Measurements from ENCODE around the gene CACNA2D2.

CACNA2D2 gene

DNA sequence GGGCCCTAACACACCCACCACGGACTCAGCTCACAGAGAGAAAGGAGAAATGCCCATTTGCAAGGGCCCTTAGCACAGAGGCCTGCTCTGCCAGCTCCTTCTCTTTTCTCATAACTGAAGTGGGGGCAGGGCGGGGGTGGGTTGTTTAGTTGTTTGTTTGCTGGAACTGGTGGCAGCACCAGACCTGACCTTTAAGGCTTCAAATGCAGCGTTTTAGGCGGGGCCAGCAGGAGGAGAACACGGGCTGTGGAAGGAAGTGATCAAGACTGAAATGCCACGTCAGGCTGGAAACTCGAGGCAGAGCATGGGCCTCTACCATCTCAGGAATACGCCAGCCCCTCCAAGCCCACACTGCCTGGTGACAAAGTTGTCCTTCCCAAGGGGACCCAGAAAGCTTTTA, 9.3 kb downstream of the CACNA2D2 start:
- no peak for DNase-seq

DNA sequence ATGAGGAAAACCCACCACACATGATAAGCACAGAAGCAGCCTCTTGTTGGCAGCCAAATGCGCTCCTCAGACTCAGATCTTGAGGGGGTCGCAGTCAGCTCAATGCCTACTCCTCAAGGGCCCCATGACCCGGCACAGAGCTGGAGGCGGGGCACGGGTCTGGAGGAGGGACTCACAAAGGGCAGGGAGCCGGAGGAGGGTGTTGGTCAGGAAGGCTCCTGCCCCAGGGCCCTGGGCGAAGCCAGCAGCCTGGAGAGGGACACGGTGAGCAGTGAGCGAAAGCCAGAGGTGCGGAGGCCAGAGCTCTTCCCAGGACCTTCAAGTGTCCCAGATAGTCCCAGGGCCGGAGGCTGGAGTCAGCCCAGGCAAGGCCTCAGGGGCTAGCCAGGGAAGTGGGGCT, 9.8 kb downstream of the CACNA2D2 start:
- no peak for DNase-seq

DNA sequence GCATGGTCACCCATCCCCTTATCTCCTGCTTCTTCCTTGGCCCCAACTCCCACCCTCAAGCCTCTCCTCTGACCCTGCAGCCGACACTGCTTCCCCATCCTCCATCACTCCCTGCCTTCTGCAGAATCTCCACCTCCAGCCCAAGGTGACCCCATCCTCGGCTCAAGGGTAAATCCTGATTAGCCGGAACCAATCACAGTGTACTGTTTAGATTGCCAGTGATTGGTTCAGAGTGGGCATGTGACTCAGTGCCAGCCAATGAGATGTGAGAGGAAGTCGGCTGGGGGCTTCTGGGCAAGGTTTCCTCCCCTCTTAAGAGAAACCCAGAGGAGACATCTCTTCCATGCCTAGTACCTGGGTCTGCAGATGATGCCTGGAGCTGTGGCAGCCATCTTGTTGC, 10.3 kb downstream of the CACNA2D2 start:
- no peak for DNase-seq

DNA sequence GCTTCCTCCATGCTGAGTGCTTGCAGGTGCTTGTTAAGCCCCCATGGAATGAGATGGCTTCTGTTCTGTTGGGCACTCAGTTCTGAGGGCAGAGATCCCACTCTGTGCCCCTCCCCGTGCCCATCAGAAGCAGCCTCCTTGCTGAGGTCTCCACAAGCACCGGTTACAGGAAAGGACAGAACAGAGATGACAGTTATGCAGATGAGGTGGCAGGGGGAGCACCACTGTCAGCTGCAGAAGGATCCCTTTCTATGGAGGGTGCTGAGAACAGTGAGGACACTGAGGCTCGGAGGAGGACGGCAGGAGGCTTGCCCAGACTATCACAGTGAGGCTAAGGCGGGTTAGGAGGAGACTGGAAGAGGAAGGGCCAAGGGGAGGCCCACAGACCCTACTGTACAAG, 12.4 kb downstream of the CACNA2D2 start:
- DNase-seq: no peak

DNA sequence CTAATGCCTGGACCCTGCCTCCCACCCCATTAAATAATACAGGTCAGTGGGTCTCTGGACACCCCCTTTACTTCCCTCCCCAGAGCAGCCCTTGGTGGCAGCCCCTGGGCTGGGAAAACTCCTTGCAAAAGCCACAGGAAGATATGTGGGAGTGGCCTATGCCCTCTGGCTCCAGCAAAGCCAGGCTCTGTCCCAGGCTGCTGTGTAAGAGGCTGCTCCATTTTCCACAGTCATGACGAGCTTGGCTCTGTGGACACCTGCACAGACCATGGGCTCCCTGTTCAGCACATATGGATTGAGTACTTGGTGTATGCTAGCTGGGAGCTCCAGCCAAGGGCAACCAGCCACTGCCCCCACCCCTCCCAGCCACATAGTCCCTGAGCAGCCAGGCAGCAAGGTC, 13.0 kb downstream of the CACNA2D2 start:
- no peak for DNase-seq

DNA sequence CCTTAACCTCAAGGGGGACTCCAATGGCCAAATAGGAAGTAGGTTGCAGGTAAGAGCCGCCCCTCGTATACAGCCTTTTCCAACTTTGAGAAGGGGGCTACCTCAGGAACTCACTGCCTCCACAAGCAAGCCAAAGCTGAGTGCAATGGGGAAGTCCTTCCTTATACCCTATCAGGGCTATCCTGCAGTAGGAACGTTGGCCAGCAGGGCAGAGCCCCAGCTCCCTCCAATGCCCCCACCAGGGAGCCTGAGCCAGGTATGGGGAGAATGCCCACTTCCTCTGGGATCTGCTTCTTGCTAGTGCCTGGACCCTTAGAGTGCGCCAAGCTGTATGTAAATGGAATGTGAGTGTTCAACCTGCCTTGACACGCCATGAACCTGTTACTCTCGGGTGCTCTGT, 16.3 kb downstream of the CACNA2D2 start:
- no peak for DNase-seq

DNA sequence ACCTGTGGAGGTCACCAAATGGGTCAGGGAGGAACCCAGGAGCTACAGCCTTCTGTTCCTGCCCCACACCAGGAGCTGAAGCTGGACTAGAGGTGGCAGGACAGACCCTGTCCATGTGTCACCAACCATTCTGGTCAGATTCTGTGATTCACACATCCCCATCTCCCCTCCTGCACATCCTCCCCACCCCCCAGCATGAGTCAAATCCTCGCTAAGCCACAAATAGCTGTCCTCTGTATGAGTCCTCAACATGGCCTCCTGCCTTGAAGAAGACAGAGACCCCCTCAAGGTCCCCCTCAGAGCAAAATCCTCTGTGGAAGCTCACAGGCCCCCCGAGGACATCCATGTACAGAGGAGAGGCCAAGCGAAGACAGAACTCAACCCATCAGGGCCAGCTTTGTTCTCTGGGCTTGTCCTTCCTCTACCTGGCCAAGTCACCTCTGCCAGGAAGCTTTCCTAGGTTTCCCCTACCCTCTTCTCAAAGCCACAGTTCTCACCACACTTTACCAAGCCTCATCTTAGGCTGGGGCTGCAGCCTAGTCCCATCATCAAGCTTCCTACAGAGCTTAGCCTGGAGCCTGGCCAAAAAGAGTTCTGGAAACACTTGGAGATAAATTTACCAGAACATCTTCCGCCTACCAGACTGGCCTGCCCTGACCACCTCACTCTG, 17.1 kb downstream of the CACNA2D2 start:
- DNase-seq: no peak

DNA sequence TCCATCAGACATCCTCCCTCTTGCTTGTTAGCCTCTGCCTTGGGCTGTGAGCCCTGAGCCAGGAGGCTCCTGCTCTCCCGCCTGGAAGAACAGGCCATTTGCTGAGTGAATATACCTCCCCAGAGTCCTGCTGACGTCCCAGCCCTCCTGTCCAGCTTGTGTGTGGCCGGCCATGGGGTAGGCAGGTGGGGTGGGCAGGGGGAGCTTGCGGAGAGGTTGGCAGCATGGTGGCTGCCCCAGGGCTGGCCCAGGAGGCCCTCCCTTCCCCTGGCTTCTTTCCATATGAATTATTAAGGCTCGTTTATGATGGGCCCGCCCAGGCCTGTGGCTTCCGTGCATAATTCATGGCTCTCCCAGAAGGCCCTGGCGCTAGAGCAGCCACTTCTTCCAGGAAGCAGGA, 18.7 kb downstream of the CACNA2D2 start:
- no peak for DNase-seq

DNA sequence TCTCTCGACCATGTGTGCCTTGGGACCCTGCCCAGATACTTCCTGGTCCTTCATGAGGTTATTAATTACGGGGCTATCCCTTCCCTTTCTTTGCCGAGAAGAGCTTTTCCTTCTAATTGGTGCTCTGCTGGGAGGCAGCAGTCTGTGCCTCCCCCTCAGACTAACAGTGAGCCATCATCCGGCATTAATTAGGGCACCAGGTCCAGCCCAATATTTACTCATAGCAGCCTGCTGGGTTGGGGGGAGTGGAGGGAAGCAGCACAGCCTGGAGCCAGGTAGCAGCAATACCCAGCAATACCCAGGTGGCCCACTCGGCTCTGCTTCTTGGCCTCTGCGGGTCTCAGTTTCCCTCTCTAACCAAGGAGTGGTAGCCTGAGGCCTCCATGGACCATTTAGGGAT, 20.1 kb downstream of the CACNA2D2 start:
- DNase-seq: no peak

DNA sequence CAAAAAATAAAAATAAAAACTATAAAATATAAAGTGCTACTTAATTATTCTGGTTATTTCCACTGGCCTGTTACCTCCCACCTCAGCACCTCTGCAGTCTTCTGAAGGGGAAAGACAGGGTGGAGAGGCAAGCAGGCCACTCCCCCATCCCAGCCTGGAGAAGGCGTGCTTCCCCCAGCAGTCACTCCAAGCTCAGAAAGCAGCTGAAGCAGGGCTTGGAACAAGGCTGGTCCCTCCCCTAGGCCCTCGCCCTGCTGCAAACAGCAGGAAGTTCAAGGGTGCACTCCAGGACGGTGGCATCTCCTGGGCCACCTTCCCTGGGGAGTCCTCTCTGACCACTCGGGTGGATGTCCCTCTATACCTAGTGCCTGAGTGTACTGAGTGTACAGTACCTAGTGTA, 21.4 kb downstream of the CACNA2D2 start:
- DNase-seq: no peak

DNA sequence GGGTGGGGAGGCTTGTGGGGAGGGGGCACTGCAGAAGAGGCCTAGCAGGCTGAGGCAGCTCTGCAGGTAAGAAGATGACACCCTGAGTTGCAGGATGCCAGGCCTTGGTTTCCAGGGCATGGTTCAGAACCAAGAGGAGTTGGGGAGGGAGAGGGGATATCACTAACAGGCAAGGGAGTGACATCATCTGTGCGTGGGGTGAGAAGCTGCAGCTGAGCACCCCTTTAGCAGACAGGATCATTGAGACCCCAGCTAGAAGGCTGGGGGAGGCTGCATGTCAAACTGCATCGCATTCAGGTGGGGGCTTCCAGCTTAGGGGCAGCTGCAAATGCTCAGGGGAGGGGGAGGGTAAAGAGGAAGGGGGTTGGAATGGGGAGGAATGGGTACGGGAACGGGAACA, 23.0 kb downstream of the CACNA2D2 start:
- no peak for DNase-seq

DNA sequence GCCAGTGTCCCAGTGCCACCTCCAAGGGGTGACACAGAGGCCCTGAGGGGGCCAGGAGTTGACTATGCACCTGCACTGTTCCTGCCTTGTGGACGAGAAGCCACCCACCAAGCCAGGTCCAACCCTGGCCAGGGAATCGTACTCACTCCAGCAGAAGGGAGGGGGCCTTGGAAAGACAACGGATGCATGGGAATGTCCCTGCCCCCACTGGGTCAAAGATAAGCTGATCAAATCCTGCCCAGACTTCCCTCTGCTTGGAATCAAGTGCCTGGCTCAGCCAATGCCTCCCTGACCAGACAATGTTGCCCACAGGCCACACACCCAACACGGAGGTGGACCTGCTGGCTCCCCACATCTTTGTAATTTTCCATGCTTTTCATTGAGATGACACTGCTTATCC, 23.9 kb downstream of the CACNA2D2 start:
- no peak for DNase-seq

DNA sequence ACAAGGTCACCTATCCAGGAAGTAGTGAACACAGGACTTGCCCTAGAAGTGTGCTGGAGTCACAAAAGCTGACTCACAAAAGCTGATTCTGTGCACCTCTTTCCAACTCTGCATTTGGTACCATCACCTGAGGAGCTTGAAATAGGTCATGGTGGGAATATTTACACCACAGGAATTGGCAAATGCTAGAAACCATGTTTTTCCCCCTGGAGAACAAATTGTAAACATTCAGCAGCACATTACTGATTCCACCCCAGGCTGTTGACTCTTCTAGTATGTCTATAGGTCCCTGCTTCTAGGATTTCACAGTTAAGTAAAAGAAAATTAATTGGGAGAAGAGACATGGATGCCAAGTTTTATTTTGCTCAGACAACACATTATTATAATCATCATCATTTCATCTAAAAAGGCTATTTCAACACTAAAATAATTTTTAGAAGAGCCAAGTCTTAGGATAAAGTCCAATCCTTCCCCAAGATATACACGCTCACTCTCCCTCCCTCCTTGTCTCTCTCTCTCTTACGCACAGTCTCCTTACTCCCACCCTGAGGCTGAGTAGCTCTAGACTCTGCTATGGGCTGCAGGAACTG, 24.7 kb downstream of the CACNA2D2 start:
- DNase-seq: no peak

DNA sequence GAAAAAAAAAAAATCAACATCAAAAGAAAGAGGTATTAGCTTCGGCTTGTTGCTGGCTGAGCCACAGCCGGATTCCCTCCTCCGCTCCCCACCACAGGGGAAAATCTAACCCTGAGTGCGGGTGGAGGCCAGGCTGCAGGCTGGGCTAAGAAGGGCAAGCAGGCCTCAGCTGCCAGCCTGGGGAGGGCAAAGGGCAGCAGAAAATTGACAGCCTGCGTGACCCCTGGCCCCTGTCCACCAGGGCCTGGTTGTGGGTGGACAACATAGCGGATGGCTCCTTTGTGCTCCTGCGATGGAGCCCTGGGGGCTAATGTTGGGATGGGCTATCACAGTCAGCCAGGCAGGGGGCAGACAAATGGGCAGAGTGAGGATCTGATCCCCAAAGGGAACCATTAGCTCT, 25.4 kb downstream of the CACNA2D2 start:
- no peak for DNase-seq

DNA sequence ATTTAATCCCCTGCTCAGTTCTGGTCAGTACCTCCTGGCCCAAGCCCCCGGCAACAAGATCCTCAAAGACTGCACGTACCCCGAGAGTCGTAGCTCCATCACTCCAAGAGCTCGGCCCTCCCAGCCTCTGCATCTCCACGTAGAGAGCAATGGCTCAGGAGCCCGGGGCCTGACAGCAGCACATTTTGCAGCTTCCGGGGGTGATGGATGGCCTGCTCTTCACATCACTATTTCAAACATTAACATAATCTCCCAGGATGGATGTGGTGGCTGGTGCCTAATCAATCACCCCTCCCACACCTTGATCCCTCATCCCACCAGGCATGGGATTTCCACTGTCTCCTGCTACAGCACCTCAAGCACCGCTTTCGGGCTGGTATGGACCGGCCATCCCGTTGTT, 28.1 kb downstream of the CACNA2D2 start:
- no peak for DNase-seq

DNA sequence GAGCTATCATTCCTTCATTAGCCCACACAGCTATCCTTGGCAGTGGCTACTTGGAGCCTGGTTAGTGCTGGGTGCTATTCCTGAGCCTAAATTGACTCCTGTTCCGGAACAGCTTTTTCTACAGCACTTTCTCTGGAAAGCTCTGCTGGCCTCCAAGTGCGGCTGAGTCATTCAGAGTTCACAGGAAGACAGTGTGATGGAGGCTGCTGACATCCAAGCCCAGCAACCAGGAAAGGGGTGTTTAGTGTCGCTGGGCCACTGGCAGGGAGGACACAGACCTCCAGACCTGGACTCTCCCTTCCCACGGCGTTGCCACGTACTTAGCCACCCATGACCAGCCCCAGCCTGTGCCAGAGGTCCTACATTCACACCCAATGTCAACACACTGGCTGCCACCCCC, 28.7 kb downstream of the CACNA2D2 start:
- no peak for DNase-seq

DNA sequence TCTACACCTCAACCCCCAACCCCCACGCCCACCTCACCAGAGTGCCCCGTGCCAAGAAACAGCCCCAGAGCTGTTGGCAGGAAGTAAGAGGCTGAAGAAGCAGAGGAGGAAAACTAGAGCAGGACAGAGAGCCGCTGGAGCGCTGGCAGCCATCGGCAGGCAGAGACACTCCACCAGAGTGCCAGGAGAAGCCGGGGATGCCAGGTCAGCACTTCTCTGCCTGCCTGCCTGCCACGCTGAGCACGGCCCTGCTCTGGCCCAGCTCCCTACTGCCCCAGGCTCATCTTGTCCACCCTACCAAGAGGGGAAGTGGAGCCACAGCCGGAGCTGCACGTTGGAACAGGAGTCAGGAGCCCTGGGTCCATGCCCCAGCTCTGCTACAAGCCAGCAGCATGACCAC, 29.7 kb downstream of the CACNA2D2 start:
- no peak for DNase-seq

DNA sequence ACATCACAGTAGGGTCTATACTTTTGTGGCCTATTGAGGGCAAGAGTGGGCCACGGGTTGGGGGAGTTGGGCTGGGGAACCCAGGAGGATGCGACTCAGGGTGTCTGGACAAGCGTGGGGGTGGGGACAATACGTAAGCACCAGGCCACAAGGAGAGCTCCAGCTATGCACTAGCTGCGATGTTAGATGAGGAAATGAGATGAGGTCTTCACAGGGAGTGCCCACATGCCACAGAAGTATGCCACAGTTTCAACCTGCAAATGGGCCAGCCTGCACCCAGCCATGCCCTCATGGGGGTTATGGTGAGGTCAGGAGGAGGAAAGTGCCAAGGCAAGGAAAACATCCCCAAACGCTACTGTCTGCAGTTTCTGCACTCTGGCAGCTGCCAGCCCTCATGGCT, 30.5 kb downstream of the CACNA2D2 start:
- no peak for DNase-seq

DNA sequence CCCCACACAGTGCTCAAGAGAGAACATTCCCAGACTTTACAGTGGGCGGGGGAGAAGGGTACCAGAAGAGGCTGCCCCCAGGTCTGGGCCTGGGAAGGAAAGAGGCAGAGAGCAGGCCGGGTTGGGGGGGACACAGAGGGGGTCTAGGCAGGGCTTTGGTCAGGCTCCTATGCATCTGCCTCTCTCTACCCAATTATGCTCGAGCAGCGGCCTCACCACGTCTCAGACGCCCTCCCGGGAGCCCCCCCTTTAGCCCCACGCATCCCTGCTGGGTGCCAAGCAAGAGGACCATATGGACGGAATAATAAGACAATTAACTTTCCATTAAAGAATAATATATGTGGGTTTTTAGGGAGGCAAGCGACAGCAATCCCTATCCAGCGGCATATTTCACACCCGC, 32.8 kb downstream of the CACNA2D2 start:
- DNase-seq: no peak

DNA sequence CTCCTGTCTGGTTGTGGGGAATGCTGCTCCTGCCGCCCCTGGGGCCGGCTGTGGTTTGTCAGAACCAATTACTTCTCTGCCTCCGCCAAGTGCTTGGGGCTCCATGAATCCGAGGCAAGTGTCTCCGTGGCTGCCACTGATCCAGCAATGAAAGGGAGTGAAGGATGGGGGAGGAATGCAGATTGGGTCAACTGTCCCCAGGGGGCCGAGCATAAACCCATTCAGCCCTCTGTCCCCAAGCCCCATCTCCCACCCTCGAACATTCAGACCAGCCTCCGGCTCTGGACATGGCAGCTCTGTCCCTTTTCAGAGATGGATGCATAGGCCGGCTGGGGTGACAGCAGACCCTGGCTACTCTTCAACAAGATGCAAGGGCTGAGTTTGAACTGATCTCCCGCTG, 35.5 kb downstream of the CACNA2D2 start:
- no peak for DNase-seq

DNA sequence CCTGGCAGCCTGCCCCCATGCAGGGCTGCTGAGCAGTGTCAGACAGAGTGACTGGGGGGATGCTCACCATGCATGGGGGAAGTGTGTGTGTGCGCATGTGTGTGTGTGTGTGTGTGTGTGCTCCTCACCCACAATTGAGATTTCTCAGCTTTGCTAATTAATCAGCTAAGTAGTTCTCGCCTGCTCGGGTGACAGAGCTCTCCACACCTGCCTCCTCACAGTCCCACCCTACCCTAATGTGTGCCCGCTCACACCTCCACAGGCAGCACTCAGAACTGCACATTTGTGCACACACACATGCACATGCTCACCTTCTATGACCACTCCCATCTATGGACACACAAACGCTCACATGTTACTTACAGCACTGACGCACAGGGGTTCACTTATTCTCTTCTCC, 37.3 kb downstream of the CACNA2D2 start:
- no peak for DNase-seq

DNA sequence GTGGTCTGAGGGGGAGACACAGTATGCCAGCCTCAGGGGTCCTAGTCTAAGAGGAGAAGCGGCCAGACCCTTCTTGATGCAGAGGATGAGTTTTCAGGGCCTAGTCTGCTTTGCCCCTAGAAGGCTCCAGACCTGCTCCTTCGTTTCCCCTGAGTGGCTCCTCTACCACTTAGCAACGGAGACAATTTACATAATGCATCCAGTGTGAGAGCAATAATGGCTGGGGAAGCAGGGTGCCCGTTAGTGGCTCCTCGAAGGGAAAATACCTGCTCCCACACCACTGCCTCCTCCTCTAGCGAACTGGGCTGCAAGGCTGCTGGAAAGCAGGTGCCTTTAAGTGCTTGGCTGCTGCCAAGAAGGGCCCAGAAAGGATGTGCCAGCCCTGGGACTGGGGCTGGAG, 38.9 kb downstream of the CACNA2D2 start:
- no peak for DNase-seq

DNA sequence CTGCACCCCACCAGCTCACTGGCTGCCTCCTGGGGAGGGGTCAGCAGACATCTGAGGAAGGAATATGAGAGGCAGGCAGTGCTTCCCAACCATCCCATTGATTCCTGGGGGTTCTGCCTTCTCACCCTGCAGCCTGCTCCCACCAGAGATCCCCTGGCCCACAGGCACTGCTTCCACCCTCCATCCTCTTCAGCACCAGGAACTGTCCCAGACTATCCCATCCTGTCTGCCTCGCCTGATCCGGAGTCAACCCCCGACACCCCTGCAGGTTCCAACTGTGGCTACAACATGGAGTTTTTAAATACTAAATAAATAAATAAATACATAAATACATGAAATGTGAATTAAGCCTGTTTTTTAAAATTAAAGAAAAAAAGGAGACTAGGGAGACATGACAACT, 43.6 kb downstream of the CACNA2D2 start:
- no peak for DNase-seq

DNA sequence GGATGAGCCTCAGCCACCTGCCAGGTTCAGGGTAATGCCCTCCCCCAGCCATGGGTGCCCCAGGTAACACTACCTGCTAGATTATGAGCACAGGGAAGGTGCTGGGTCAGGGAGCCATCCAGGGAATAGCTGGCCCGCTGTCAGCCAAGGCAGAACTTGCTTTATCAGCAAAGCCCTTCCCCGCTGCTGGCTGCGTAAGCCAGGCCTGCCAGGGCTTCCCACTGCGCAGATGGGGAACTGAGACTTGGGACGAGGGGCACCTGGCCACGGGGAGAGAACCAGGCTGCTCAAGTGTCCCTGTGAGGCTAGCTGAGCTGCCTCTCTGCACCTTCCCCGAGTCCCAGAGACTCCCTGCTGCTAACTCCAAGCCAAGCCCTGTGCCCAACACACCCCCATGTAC, 45.4 kb downstream of the CACNA2D2 start:
- no peak for DNase-seq
